Measurements from ENCODE around the gene TUT4.

DNA sequence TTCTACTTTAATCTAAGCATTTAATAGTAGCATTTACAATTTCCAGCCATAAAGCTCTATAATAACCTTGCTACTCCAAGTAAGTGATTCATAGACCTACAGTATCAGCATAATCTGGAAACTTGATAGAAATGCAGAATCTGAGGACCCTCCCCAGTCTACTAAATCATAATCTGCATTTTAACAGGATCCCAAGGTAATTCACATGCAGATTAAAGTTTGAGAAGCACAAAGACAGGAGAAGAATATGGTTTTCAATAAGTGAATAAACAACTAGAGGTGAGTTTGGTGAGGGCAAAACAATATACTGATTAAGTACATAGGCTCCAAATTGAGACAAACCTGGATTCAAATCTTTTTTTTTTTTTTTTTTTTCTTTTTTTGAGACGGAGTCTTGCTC lies 91.1 kb downstream of the TUT4 start:
- TF ChIP-seq, protein P1, sequence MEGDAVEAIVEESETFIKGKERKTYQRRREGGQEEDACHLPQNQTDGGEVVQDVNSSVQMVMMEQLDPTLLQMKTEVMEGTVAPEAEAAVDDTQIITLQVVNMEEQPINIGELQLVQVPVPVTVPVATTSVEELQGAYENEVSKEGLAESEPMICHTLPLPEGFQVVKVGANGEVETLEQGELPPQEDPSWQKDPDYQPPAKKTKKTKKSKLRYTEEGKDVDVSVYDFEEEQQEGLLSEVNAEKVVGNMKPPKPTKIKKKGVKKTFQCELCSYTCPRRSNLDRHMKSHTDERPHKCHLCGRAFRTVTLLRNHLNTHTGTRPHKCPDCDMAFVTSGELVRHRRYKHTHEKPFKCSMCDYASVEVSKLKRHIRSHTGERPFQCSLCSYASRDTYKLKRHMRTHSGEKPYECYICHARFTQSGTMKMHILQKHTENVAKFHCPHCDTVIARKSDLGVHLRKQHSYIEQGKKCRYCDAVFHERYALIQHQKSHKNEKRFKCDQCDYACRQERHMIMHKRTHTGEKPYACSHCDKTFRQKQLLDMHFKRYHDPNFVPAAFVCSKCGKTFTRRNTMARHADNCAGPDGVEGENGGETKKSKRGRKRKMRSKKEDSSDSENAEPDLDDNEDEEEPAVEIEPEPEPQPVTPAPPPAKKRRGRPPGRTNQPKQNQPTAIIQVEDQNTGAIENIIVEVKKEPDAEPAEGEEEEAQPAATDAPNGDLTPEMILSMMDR (conservative IDR thresholded peaks at IDR 0.05; ENCODE audit: low read length), result no peak
- no peak for TF ChIP-seq EZH2phosphoT487 (IDR thresholded peaks at IDR 0.05; ENCODE audit: borderline replicate concordance, low read depth, low read length)
